Gastrocnemius medialis (tissue), 4 donors: Measurements from ENCODE around the gene DCAF12L1.

Source experiments
- CTCF ChIP-seq, 5 experiments: fragments of 450-650 bp in 3 of 5; fragments of 200-600 bp in 2 of 5; sonication (generic) in 2 of 5; IDR thresholded peaks in 4 of 5; conservative IDR thresholded peaks in 1 of 5; 1 replicate in 4 of 5; 2 replicates in 1 of 5; pipeline ENCODE4 v1.5.1; 2016 to 2019; ENCODE audit warnings: antibody characterized with exemption in 5 of 5, mild to moderate bottlenecking in 3 of 5, moderate library complexity in 3 of 5
- POLR2A ChIP-seq, 2 donors: fragments of 450-650 bp; IDR thresholded peaks; one replicate each; pipeline ENCODE4 v1.6.1; 2017; ENCODE audit warnings: antibody characterized with exemption in 2 of 2, mild to moderate bottlenecking in 2 of 2, moderate library complexity in 2 of 2

GRCh38 chrX:126552313-126553022 lies at the start of gene DCAF12L1:
- TF ChIP-seq CTCF (IDR thresholded peaks at IDR 0.05 in 4 of 5, conservative IDR thresholded peaks at IDR 0.05 in 1 of 5) (no peak), POLR2A (IDR thresholded peaks at IDR 0.05) (no peak)
